Colonic mucosa (tissue), 4 donors: ENCODE results near the gene DBH. TPM values are rescaled to one million over a fixed set of nuclear protein-coding genes. Genes with fewer than 3 reads are reported as not detected.

ENCODE experiments used
- DNase-seq: peaks from one replicate; pipeline ENCODE4 v3.0.0-alpha.2; 2020
- H3K27ac ChIP-seq: fragments of 200-600 bp; one replicate; pipeline ENCODE4 v1.8.0; 2021
- H3K27me3 ChIP-seq: fragments of 200-600 bp; one replicate; pipeline ENCODE4 v1.8.0; 2021
- H3K36me3 ChIP-seq: fragments of 200-600 bp; one replicate; pipeline ENCODE4 v1.8.0; 2021
- H3K4me1 ChIP-seq: fragments of 200-600 bp; one replicate; pipeline ENCODE4 v1.8.0; 2021; ENCODE audit warnings: mild to moderate bottlenecking
- H3K4me3 ChIP-seq: fragments of 200-600 bp; one replicate; pipeline ENCODE4 v1.8.0; 2021
- H3K9ac ChIP-seq, 2 donors: one replicate each; pipeline ENCODE4 v1.7.0; 2013; ENCODE audit warnings: control low read depth in 2 of 2, low read depth in 2 of 2, low read length in 2 of 2
- H3K9me3 ChIP-seq: fragments of 200-600 bp; one replicate; pipeline ENCODE4 v1.8.0; 2021
- intact Hi-C: fragments of 100-400 bp; cut with DNase I; formaldehyde crosslinking; loops from one replicate; pipeline ENCODE4 v1.14.1; 2022
- total RNA-seq, 2 donors: library from RNA; stranded (reverse); fragmentation: NEBNext Ultra II Directional in 1 of 2; extraction: Animal tissue kit (Norgen Biotek cat#: 25700) in 1 of 2; gene quantifications; one replicate each; pipeline ENCODE4 v1.2.1, GENCODE V29; 2021
- TF ChIP-seq, protein P1 (sequence below): fragments of 200-600 bp; IDR thresholded peaks from one replicate; pipeline ENCODE4 v1.8.0; 2022; ENCODE audit warnings: antibody characterized with exemption, mild to moderate bottlenecking
- donor health status: healthy.
- donor health status: DM: no; HTN: no; CAD: no.
- donor health status: DM: no; HTN: no; CAD: no.

DBH gene
- total RNA-seq, 2 donors from 2014 or later = not detected

- no peak for DNase-seq
- intact Hi-C loops = no loop called here
- Histone ChIP-seq H3K4me1 (no peaks in the 10 kb centered on the region), H3K9ac (no peak overlapping the region), H3K36me3 (no peaks in the 10 kb centered on the region), H3K4me3 (no peak overlapping the region), H3K27me3 (peaks cover 11% of the 10 kb centered on the region), H3K9me3 (no peaks in the 10 kb centered on the region), H3K27ac (no peak overlapping the region)
- TF ChIP-seq, protein P1, sequence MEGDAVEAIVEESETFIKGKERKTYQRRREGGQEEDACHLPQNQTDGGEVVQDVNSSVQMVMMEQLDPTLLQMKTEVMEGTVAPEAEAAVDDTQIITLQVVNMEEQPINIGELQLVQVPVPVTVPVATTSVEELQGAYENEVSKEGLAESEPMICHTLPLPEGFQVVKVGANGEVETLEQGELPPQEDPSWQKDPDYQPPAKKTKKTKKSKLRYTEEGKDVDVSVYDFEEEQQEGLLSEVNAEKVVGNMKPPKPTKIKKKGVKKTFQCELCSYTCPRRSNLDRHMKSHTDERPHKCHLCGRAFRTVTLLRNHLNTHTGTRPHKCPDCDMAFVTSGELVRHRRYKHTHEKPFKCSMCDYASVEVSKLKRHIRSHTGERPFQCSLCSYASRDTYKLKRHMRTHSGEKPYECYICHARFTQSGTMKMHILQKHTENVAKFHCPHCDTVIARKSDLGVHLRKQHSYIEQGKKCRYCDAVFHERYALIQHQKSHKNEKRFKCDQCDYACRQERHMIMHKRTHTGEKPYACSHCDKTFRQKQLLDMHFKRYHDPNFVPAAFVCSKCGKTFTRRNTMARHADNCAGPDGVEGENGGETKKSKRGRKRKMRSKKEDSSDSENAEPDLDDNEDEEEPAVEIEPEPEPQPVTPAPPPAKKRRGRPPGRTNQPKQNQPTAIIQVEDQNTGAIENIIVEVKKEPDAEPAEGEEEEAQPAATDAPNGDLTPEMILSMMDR = no peak
These were observed 30.7 kb upstream of the DBH start for GRCh38 chr9:133605446-133605845.

DNA sequence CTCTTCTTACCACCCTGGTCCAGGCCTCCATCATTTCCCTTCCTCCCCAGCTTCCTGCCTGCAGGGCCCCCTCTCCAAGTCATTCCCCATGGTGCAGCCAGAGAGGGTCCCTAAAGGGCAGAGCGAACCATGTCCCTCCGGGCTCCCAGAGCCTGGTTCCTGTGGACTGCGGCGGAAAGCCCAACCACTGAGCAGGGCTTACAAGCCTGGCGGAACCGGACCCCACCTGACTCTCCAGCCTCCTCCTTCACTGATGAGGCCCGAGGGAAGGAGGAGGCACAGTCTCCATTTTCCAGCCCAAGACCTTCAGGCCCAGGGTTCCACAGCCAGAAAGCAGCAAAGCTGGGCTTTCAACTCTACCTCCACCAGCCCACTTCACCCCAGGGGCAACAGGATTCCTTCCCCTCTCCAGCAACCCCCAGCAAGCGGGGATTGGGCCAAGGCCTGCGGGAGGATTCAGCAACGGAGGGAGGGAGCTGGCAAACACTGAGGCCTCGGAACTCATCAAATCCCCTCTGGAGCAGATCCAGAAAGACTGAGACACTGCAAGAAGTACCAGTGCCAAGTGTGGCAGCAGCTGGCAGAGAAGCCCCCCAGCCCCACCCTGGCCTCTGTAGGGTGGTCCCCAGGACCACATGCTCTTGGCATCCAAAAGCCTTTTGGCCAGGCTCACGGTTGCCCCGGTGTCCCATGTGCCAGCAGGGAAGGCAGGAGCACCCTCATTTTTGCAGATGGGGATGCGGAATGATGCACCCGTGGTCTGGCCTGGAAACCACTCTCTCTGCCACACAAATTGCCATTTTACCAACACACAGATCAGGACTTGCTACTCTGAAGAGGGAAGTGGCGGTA, 30.1 kb upstream of the DBH start:
- TF ChIP-seq, protein P1 = no peak
- Histone ChIP-seq H3K9ac (no peak overlapping the region), H3K36me3 (no peaks in the 10 kb centered on the region), H3K27ac (no peak overlapping the region), H3K4me3 (no peak overlapping the region), H3K9me3 (no peaks in the 10 kb centered on the region), H3K4me1 (no peaks in the 10 kb centered on the region), H3K27me3 (peaks cover 11% of the 10 kb centered on the region)
- DNase-seq = no peak
- intact Hi-C loops = no loop called here

DNA sequence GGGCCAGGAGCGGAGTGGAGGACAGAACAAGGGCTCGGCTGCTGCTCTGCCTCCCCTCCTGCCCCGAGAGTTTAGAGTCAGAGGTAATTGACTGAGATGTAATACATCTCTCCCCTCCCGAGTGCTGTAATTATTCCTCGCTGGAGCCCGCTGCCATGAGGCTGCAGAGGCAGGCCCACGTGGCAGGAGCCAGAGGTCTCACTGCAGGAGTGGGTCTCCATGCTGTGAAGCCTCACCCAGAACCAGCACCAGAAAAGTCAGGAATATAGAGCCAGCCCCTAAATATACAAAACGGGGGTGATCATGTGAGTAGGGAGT, 29.5 kb upstream of the DBH start:
- peaks cover 11% of the 10 kb centered on the region for H3K27me3 ChIP-seq
- DNase-seq = no peak
- H3K27ac ChIP-seq = no peak overlapping the region
- no peaks in the 10 kb centered on the region for H3K36me3 ChIP-seq
- no peak overlapping the region for H3K4me3 ChIP-seq
- no peaks in the 10 kb centered on the region for H3K9me3 ChIP-seq
- intact Hi-C loops = no loop called here
- TF ChIP-seq, protein P1 = no peak
- H3K9ac ChIP-seq = no peak overlapping the region
- H3K4me1 ChIP-seq = no peaks in the 10 kb centered on the region

- Histone ChIP-seq H3K36me3 (no peaks in the 10 kb centered on the region), H3K9ac (no peak overlapping the region), H3K9me3 (no peaks in the 10 kb centered on the region), H3K27me3 (peaks cover 11% of the 10 kb centered on the region), H3K4me3 (no peak overlapping the region), H3K27ac (no peak overlapping the region), H3K4me1 (no peaks in the 10 kb centered on the region)
- TF ChIP-seq, protein P1 = no peak
- intact Hi-C loops = no loop called here
- DNase-seq = no peak
These were observed 28.8 kb upstream of the DBH start for GRCh38 chr9:133607381-133607780.

- H3K27ac ChIP-seq = no peak overlapping the region
- no peaks in the 10 kb centered on the region for H3K4me1 ChIP-seq
- H3K9me3 ChIP-seq = no peaks in the 10 kb centered on the region
- intact Hi-C loops = no loop called here
- H3K4me3 ChIP-seq = no peak overlapping the region
- DNase-seq = no peak
- H3K27me3 ChIP-seq = peaks cover 11% of the 10 kb centered on the region
- no peak overlapping the region for H3K9ac ChIP-seq
- H3K36me3 ChIP-seq = no peaks in the 10 kb centered on the region
- TF ChIP-seq, protein P1 = no peak
These were observed 28.2 kb upstream of the DBH start for GRCh38 chr9:133607976-133608375.
